K562 (cell line): ENCODE measurements around the gene TNFAIP3.
"Not testable (repeated sequence)": the region's sequence is repeated elsewhere in the genome, so short reads cannot be mapped to it uniquely, and the experiment has no call there.

ENCODE experiments used
- ATF7 ChIP-seq: fragments of 450-650 bp; IDR thresholded peaks from 2 replicates; pipeline ENCODE4 v1.7.1; 2014; ENCODE audit warnings: mild to moderate bottlenecking, moderate library complexity
- DACH1 ChIP-seq: fragments of 450-650 bp; IDR thresholded peaks from 2 replicates; pipeline ENCODE4 v1.6.1; 2018; ENCODE audit not compliant: partially characterized antibody
- GABPA ChIP-seq: fragments of 200-800 bp; sonication (Bioruptor generic); conservative IDR thresholded peaks from 2 replicates; pipeline ENCODE4 v1.6.1; 2016; ENCODE audit warnings: low read depth, missing genetic modification characterization, missing compliant biosample characterization
- MTA2 ChIP-seq: fragments of 450-650 bp; IDR thresholded peaks from 2 replicates; pipeline ENCODE4 v1.6.1; 2016; ENCODE audit warnings: low read depth
- MXI1 ChIP-seq: IDR thresholded peaks from 2 replicates; pipeline ENCODE4 v1.6.1; 2011; ENCODE audit warnings: low read depth, mild to moderate bottlenecking, improper control_type of control experiment, low read length
- POLR2A ChIP-seq: fragments of 450-650 bp; conservative IDR thresholded peaks from 2 replicates; pipeline ENCODE4 v1.6.1; 2016
- RAD21 ChIP-seq, 2 experiments: fragments of 250-450 bp in 1 of 2; fragments of 450-650 bp in 1 of 2; sonication (Bioruptor Pico) in 1 of 2; formaldehyde crosslinking in 1 of 2; IDR thresholded peaks in 1 of 2; conservative IDR thresholded peaks in 1 of 2; 2 replicates each; pipeline versions ENCODE4 v1.4.0 to v1.8.0; 2020 to 2022; ENCODE audit warnings: mild to moderate bottlenecking in 2 of 2, moderate library complexity in 1 of 2
- ZFP36 ChIP-seq: fragments of 150-350 bp; IDR thresholded peaks from 2 replicates; pipeline ENCODE4 v1.6.1; 2018; ENCODE audit warnings: low read length, low read depth; ENCODE audit not compliant: partially characterized antibody
- ZNF274 ChIP-seq: IDR thresholded peaks from 2 replicates; pipeline ENCODE4 v1.6.1; 2011; ENCODE audit warnings: low read depth, mild to moderate bottlenecking, low read length, moderate library complexity, borderline replicate concordance
- ZNF436 ChIP-seq: fragments of 250-450, 450-650 bp; sonication (Bioruptor Pico); formaldehyde crosslinking; IDR thresholded peaks from 2 replicates; pipeline ENCODE4 v1.7.0; 2020; ENCODE audit warnings: mild to moderate bottlenecking
- TF ChIP-seq, protein P1 (sequence below): sonication (generic); formaldehyde crosslinking; IDR thresholded peaks from 2 replicates; pipeline ENCODE4 v1.8.0; 2023; ENCODE audit warnings: mild to moderate bottlenecking, missing genetic modification reagents
- TF ChIP-seq, protein P2 (sequence below), 3 experiments: IDR thresholded peaks in 2 of 3; conservative IDR thresholded peaks in 1 of 3; 2 replicates each; pipeline ENCODE4 v1.5.1; 2011 to 2012; ENCODE audit warnings: low read length in 3 of 3, mild to moderate bottlenecking in 3 of 3, control low read depth in 2 of 3, improper control_type of control experiment in 1 of 3, inconsistent platforms in 1 of 3, low read depth in 1 of 3, mixed read lengths in 1 of 3, moderate library complexity in 1 of 3; ENCODE audit not compliant: insufficient read depth in 2 of 3
- TF ChIP-seq, protein P3 (sequence below): fragments of 450-650 bp; IDR thresholded peaks from 2 replicates; pipeline ENCODE4 v1.6.1; 2014; ENCODE audit warnings: low read depth, mild to moderate bottlenecking, moderate library complexity, borderline replicate concordance

DNA sequence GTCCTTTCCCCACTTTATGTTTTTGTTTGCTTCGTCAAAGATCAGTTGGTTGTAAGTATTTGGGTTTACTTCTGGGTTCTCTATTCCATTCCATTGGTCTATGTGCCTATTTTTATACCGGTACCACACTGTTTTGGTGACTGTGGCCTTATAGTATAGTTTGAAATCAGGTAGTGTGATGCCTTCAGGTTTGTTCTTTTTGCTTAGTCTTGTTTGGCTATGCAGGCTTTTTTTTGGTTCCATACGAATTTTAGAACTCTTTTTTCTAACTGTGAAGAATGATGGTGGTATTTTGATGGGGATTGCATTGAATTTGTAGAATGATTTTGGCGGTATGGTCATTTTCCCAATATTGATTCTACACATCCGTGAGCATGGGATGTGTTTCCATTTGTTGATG lies 28.5 kb upstream of the TNFAIP3 start:
- TF ChIP-seq, protein P1, sequence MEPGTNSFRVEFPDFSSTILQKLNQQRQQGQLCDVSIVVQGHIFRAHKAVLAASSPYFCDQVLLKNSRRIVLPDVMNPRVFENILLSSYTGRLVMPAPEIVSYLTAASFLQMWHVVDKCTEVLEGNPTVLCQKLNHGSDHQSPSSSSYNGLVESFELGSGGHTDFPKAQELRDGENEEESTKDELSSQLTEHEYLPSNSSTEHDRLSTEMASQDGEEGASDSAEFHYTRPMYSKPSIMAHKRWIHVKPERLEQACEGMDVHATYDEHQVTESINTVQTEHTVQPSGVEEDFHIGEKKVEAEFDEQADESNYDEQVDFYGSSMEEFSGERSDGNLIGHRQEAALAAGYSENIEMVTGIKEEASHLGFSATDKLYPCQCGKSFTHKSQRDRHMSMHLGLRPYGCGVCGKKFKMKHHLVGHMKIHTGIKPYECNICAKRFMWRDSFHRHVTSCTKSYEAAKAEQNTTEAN (CRISPR knock-in tag): not testable (repeated sequence)
- TF ChIP-seq ZNF436 (CRISPR knock-in tag); MXI1; MTA2; DACH1; POLR2A; ATF7; ZFP36; RAD21 (CRISPR knock-in tag; conservative IDR thresholded peaks at IDR 0.05 in 1 of 2, IDR thresholded peaks at IDR 0.05 in 1 of 2); ZNF274; GABPA (tag): not testable (repeated sequence)
- TF ChIP-seq, protein P2, sequence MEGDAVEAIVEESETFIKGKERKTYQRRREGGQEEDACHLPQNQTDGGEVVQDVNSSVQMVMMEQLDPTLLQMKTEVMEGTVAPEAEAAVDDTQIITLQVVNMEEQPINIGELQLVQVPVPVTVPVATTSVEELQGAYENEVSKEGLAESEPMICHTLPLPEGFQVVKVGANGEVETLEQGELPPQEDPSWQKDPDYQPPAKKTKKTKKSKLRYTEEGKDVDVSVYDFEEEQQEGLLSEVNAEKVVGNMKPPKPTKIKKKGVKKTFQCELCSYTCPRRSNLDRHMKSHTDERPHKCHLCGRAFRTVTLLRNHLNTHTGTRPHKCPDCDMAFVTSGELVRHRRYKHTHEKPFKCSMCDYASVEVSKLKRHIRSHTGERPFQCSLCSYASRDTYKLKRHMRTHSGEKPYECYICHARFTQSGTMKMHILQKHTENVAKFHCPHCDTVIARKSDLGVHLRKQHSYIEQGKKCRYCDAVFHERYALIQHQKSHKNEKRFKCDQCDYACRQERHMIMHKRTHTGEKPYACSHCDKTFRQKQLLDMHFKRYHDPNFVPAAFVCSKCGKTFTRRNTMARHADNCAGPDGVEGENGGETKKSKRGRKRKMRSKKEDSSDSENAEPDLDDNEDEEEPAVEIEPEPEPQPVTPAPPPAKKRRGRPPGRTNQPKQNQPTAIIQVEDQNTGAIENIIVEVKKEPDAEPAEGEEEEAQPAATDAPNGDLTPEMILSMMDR (IDR thresholded peaks at IDR 0.05 in 2 of 3, conservative IDR thresholded peaks at IDR 0.05 in 1 of 3; ENCODE audit: insufficient read depth in 2 of 3, low read depth in 1 of 3, low read length in 3 of 3): not testable (repeated sequence)
- TF ChIP-seq, protein P3, sequence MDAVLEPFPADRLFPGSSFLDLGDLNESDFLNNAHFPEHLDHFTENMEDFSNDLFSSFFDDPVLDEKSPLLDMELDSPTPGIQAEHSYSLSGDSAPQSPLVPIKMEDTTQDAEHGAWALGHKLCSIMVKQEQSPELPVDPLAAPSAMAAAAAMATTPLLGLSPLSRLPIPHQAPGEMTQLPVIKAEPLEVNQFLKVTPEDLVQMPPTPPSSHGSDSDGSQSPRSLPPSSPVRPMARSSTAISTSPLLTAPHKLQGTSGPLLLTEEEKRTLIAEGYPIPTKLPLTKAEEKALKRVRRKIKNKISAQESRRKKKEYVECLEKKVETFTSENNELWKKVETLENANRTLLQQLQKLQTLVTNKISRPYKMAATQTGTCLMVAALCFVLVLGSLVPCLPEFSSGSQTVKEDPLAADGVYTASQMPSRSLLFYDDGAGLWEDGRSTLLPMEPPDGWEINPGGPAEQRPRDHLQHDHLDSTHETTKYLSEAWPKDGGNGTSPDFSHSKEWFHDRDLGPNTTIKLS: not testable (repeated sequence)
